Neural progenitor cell (in vitro differentiated cells): ENCODE data around the gene SPRED3. TPM values are rescaled to one million over a fixed set of nuclear protein-coding genes. Genes with fewer than 3 reads are reported as not detected.
A peak's percentile ranks its signal among the peaks of the same experiment; 100 is the strongest.

Experiments
- DNase-seq: peaks from one replicate; pipeline ENCODE4 v3.0.0-alpha.2; 2016; ENCODE audit warnings: low spot score
- H2AFZ ChIP-seq: fragments of 200-600 bp; sonication (generic); replicated peaks from 2 replicates; pipeline ENCODE4 v1.6.1; 2016; ENCODE audit warnings: antibody characterized with exemption
- H3F3A ChIP-seq: fragments of 200-600 bp; sonication (generic); 2 replicates; pipeline ENCODE4 v1.6.1; 2016; ENCODE audit warnings: antibody characterized with exemption, low read depth
- H3K27ac ChIP-seq: fragments of 200-600 bp; sonication (generic); 2 replicates; pipeline ENCODE4 v1.5.1; 2016; ENCODE audit warnings: mild to moderate bottlenecking
- H3K27me3 ChIP-seq: fragments of 200-600 bp; sonication (generic); 2 replicates; pipeline ENCODE4 v1.6.1; 2016; ENCODE audit warnings: mild to moderate bottlenecking, moderate library complexity
- H3K36me3 ChIP-seq: fragments of 200-600 bp; sonication (generic); 2 replicates; pipeline ENCODE4 v1.5.1; 2016
- H3K4me1 ChIP-seq: fragments of 200-600 bp; sonication (generic); 2 replicates; pipeline ENCODE4 v1.6.1; 2016; ENCODE audit warnings: mixed run types
- H3K4me2 ChIP-seq: fragments of 200-600 bp; sonication (generic); 2 replicates; pipeline ENCODE4 v1.6.1; 2016
- H3K4me3 ChIP-seq: fragments of 200-600 bp; sonication (generic); 2 replicates; pipeline ENCODE4 v1.5.1; 2016
- H3K79me2 ChIP-seq: fragments of 200-600 bp; sonication (generic); 2 replicates; pipeline ENCODE4 v1.6.1; 2016; ENCODE audit warnings: low read depth
- H3K9ac ChIP-seq: fragments of 200-600 bp; sonication (generic); 2 replicates; pipeline ENCODE4 v1.6.1; 2016
- H3K9me3 ChIP-seq: fragments of 200-600 bp; sonication (generic); 2 replicates; pipeline ENCODE4 v1.5.1; 2016; ENCODE audit warnings: low read depth
- H4K20me1 ChIP-seq: fragments of 200-600 bp; sonication (generic); 2 replicates; pipeline ENCODE4 v1.6.1; 2016; ENCODE audit warnings: low read depth
- H3K27ac Mint-ChIP-seq: 3 replicates; pipeline ENCODE4 v1.8.0; 2021; ENCODE audit warnings: mixed read lengths
- H3K27me3 Mint-ChIP-seq: 2 replicates; pipeline ENCODE4 v1.8.0; 2022; ENCODE audit warnings: low read depth, mild to moderate bottlenecking, inconsistent platforms, moderate library complexity, mixed read lengths; ENCODE audit not compliant: insufficient read depth
- H3K36me3 Mint-ChIP-seq: 3 replicates; pipeline ENCODE4 v1.8.0; 2021; ENCODE audit warnings: mixed read lengths
- H3K4me1 Mint-ChIP-seq: 3 replicates; pipeline ENCODE4 v1.8.0; 2021; ENCODE audit warnings: mixed read lengths
- H3K4me3 Mint-ChIP-seq: 3 replicates; pipeline ENCODE4 v1.8.0; 2021; ENCODE audit warnings: mild to moderate bottlenecking, moderate library complexity, mixed read lengths
- H3K9me3 Mint-ChIP-seq: 3 replicates; pipeline ENCODE4 v1.8.0; 2020; ENCODE audit warnings: mixed read lengths
- CTCF ChIP-seq: fragments of 200-600 bp; sonication (generic); IDR thresholded peaks from 2 replicates; pipeline ENCODE4 v1.5.1; 2017; ENCODE audit warnings: antibody characterized with exemption, mild to moderate bottlenecking
- EZH2 ChIP-seq: fragments of 200-600 bp; sonication (generic); IDR thresholded peaks from 2 replicates; pipeline ENCODE4 v1.6.1; 2017; ENCODE audit warnings: antibody characterized with exemption, mild to moderate bottlenecking, moderate library complexity
- EZH2phosphoT487 ChIP-seq: fragments of 200-600 bp; sonication (generic); IDR thresholded peaks from 2 replicates; pipeline ENCODE4 v1.6.1; 2017; ENCODE audit warnings: antibody characterized with exemption
- total RNA-seq: library from RNA; depleted of rRNA; stranded (reverse); fragments of >200 nt; gene quantifications from 2 replicates; pipeline ENCODE4 v1.2.3, GENCODE V29; 2015; ENCODE audit warnings: low replicate concordance

SPRED3 gene
- total RNA-seq, 1 donor from 2014 or later = 0.99 TPM

- no peaks in the 10 kb centered on the region for H3K36me3 ChIP-seq
- no peak overlapping the region for H3K4me3 ChIP-seq
- Mint-ChIP-seq H3K36me3 (peaks cover 16% of the 10 kb centered on the region), H3K4me1 (peaks cover 4% of the 10 kb centered on the region), H3K27ac (no peak overlapping the region), H3K9me3 (no peaks in the 10 kb centered on the region), H3K27me3 (peaks cover 12% of the 10 kb centered on the region), H3K4me3 (no peak overlapping the region)
- H3K9ac ChIP-seq = no peak overlapping the region
- no peaks in the 10 kb centered on the region for H3K4me1 ChIP-seq
- peaks cover 24% of the 10 kb centered on the region for H3K27me3 ChIP-seq
- H3K27ac ChIP-seq = no peak overlapping the region
- peaks cover 32% of the 10 kb centered on the region for H4K20me1 ChIP-seq
- no peaks in the 10 kb centered on the region for H3K9me3 ChIP-seq
- H3K79me2 ChIP-seq = no peaks in the 10 kb centered on the region
- H2AFZ ChIP-seq = no peak overlapping the region
- TF ChIP-seq EZH2phosphoT487 (no peak), EZH2 (no peak), CTCF (no peak)
- DNase-seq = no peak
- peaks cover 16% of the 10 kb centered on the region for H3F3A ChIP-seq
- no peak overlapping the region for H3K4me2 ChIP-seq
Observed at GRCh38 chr19:38383184-38383583, 5.3 kb upstream of the SPRED3 start.

- H3K36me3 ChIP-seq = no peaks in the 10 kb centered on the region
- no peak for TF ChIP-seq EZH2phosphoT487
- H3K27me3 ChIP-seq = peaks cover 24% of the 10 kb centered on the region
- H2AFZ ChIP-seq = no peak overlapping the region
- no peak overlapping the region for H3K27ac ChIP-seq
- H4K20me1 ChIP-seq = peaks cover 32% of the 10 kb centered on the region
- DNase-seq = no peak
- H3F3A ChIP-seq = peaks cover 20% of the 10 kb centered on the region
- no peak overlapping the region for H3K4me2 ChIP-seq
- peaks cover 16% of the 10 kb centered on the region for H3K36me3 Mint-ChIP-seq
- no peaks in the 10 kb centered on the region for H3K9me3 Mint-ChIP-seq
- H3K79me2 ChIP-seq = no peaks in the 10 kb centered on the region
- peaks cover 12% of the 10 kb centered on the region for H3K27me3 Mint-ChIP-seq
- H3K4me3 Mint-ChIP-seq = no peak overlapping the region
- H3K9me3 ChIP-seq = no peaks in the 10 kb centered on the region
- H3K4me3 ChIP-seq = no peak overlapping the region
- no peaks in the 10 kb centered on the region for H3K4me1 ChIP-seq
- peaks cover 4% of the 10 kb centered on the region for H3K4me1 Mint-ChIP-seq
- H3K9ac ChIP-seq = no peak overlapping the region
- H3K27ac Mint-ChIP-seq = no peak overlapping the region
Observed at GRCh38 chr19:38383743-38384142, 4.8 kb upstream of the SPRED3 start.

- Histone ChIP-seq H3K4me3 (no peak overlapping the region), H3K36me3 (no peaks in the 10 kb centered on the region), H3K4me2 (no peak overlapping the region), H3K9me3 (no peaks in the 10 kb centered on the region), H4K20me1 (peaks cover 32% of the 10 kb centered on the region), H3K9ac (no peak overlapping the region), H3K27me3 (peaks cover 24% of the 10 kb centered on the region), H3K4me1 (no peaks in the 10 kb centered on the region), H3K27ac (no peak overlapping the region), H3K79me2 (no peaks in the 10 kb centered on the region), H3F3A (peaks cover 22% of the 10 kb centered on the region), H2AFZ (no peak overlapping the region)
- H3K4me3 Mint-ChIP-seq = peak overlapping the region; percentile 50
- H3K9me3 Mint-ChIP-seq = no peaks in the 10 kb centered on the region
- peaks cover 15% of the 10 kb centered on the region for H3K36me3 Mint-ChIP-seq
- DNase-seq = peak; percentile 74
- peaks cover 12% of the 10 kb centered on the region for H3K27me3 Mint-ChIP-seq
- TF ChIP-seq EZH2 (no peak), EZH2phosphoT487 (no peak), CTCF (peak; percentile 60)
- no peak overlapping the region for H3K27ac Mint-ChIP-seq
- peaks cover 5% of the 10 kb centered on the region for H3K4me1 Mint-ChIP-seq
Observed at GRCh38 chr19:38384209-38385027, 4.1 kb upstream of the SPRED3 start.
